ENCODE data around the gene BBS7.
A peak's percentile ranks its signal among the peaks of the same experiment; 100 is the strongest.

Gene BBS7, protein sequence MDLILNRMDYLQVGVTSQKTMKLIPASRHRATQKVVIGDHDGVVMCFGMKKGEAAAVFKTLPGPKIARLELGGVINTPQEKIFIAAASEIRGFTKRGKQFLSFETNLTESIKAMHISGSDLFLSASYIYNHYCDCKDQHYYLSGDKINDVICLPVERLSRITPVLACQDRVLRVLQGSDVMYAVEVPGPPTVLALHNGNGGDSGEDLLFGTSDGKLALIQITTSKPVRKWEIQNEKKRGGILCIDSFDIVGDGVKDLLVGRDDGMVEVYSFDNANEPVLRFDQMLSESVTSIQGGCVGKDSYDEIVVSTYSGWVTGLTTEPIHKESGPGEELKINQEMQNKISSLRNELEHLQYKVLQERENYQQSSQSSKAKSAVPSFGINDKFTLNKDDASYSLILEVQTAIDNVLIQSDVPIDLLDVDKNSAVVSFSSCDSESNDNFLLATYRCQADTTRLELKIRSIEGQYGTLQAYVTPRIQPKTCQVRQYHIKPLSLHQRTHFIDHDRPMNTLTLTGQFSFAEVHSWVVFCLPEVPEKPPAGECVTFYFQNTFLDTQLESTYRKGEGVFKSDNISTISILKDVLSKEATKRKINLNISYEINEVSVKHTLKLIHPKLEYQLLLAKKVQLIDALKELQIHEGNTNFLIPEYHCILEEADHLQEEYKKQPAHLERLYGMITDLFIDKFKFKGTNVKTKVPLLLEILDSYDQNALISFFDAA

DNA sequence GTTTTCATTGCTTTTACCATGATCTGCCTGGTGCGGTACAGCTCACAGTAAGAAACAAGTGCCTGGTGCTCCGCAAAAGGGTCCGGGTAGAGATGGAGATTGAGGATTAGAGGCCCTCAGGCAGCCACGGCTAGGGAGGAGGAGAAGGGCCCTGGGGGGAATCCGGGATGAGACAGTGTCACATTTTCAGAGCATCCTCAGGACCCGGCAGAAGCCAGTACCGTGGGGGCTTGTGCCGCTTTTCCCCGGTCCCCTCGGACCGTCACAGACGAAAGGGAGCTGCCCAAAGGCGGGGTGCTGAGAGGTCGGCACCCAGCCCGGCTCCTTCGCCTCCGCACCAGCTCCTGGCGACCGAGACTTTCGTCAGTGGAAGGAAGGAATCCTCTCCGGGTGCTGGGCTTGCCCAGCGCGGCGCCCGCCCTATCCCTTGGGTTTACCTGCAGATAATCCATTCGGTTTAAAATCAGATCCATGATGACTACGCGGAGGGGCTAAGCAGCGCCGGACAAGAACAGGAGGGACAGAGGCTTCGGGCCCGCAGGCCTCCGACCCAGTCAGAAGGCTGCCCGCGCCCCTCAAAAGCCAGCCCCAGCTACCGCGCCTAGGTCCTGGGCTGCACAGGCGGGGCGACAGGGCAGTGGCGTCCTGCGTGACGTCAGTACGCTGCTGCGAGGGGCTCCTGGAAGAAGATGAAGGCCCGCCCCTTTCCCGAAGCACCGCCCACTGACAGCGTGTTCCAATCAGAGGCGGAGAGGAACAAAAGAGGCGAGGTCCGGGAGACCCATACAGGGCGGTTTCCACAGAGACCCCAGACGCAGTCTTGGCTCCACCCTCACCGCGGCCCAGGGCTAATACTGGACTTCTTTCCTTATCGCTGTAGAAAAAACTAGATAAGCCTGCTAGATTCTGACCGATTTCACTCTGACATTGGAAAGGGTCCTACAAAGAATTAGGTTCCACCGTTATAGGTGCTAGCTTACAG, at the start of gene BBS7:
Gene BBS7, minus strand, starts transcription at position 634 of the 982 bp plus-strand sequence. Its CDS starts 161 bp downstream, at position 473.
- DNase-seq, result peak; percentile 98

DNA sequence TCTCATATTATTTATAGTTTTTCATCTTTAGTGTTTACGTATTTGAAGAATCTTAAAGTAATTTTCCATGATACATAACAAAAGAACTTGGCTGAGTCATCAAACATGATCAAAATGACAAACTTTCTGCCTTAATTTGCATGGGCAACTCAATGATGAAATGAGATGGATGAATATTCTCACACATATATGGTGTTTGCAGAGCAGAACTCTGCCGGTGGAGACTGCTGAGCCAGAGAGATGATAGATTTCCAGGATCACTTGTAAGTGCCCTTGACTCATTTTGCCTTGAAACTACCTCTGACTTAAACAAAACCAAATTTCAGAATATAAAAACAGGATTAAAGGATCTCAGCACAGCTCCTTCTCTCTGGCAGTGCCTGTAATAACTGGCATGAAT, 43.4 kb upstream of the BBS7 start:
- no peak for DNase-seq

DNA sequence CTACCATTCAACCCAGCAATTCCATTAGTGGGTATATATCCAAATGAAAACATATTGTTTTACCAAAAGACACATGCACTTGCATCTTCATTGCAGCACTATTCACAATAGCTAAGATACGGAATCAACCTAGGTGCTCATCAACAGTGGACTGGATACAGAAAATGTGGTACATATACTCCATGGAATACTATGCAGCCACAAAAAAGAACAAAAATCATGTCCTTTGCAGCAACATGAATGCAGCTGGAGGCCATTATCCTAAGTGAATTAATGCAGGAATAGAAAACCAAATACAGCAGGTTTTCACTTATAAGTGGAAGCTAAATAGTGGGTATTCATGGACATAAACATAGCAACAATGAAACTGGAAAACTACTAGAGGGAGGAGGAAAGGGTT, 38.1 kb upstream of the BBS7 start:
- DNase-seq, result no peak

DNA sequence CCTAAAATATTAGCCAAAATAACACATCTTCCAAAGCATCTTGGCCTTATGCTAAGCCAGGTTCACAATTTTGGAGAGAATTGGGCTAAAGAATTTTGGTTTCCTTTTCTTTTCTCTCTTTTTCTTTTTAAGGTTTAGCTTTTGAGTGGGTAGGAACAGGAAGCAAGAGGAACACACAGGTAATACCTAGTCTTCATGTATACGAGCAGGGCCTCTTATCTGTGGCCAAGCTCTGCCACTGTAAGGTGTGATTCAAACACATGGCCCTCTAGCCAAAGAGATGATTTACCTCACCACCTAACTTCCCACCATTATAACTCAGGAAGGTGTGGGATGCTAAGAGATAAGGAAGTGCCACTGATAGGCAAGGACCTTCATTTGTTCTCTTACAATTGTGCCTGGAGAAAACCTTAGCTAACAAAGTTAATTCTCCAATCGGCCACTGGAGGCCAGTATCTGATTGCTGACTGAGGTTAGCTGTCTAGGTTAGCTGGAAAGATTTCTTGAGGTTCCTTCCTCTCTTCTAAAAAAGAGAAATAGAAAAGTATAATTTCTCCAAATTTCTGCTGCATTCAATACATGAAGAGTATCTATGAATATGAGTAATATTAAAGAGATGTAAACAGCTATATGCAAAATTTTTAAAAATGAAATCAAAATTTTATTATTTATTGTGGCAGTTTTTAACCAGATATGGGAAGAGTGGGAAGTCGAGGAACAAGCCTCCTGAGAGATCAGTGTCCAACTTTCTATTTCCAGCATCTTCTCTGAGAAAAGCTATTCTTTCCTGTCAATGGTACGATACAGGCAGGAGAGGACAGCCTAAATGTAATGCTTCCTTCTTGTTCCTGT, 30.1 kb upstream of the BBS7 start:
- peak; percentile 55 for DNase-seq

DNA sequence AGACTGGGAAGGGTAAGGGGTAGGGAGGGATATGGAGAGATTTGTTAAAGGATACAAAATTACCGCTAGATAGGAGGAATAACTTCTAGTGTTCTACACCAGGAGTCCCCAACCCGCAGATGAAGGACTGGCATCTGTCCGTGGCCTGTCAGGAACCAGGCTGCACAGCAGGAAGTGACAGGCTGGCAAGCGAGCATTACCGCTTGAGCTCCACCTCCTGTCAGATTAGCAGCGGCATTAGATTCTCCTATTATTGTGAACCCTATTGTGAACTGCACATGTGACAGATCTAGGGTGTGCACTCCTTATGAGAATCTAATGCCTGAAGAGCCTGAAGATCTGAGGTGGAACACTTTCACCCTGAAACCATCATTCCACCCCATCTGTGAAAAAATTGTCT, 27.9 kb upstream of the BBS7 start:
- peak; percentile 6 for DNase-seq

DNA sequence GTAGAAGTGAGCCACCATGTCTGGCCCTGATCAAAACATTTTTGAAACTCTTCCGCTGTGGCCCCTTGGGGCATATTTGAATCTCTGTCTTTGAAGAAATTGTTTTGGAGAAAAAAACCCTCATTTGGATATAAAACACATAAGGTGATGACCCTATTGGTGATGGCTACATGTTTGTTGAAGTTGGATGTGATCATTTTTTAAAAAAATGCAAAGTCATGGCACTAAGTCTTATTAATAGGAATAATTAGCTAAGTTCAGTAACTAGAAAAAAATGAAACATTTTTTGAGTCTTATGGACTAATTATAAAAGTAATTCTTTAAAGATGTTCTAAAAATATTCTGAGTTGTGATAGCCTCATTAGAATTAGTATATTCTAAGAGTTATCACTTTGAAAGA, 17.9 kb upstream of the BBS7 start:
- no peak for DNase-seq

DNA sequence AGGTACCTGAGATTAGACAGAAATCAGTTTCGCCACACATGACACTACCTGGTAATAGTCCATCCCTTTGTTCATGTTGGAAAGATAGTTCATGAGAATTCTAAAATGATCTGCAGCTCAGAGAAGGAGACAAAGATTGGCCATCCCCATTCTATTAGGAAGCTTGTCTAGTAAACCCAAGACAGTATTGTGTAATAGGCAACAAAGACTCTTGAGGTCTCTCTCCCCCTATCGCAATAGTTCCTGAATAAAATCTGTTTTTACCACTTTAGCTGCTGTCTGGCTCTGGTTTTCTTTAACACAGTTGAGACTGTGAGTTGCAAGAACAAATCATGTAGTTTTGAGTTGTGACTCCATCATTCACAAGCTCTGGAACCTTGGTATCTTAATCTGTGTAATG, 14.8 kb upstream of the BBS7 start:
- DNase-seq, result no peak

DNA sequence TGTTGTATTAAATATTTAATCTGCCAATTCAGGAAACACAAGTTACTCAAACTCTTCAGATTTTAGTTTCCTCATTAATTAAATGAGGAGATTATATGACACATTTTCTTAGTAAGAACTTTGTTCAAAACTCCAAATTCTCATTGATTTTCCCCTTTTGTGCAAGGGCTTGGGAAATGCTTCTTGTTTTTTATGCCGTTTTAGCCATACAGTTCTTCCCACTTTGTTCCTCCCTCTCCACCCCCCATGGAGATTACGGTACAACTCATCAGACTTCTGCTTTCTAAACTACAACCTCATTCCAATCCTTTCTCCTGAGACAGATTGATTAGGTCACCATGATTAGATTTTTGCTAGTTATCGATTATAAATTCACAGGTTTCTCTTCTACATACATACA, 10.9 kb upstream of the BBS7 start:
- no peak for DNase-seq

DNA sequence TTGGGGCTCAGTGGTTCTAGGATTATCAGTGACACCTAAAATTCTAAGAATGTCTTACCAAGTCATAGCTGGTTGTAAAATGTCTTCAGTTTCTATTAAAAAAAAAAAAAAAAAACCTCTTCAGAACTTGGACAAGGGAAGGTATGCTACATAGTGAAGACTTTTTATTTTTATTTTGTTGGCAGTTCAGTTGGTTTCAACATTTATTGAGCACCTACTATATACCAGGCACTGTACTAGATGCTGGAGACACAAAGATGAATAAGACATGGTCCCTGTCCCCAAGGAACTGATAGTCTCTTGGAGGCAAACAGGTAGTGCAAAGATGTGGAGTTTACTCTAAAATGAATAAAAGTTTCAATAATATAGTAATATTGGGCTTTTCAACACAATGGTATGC, 8.9 kb upstream of the BBS7 start:
- DNase-seq, result no peak

DNA sequence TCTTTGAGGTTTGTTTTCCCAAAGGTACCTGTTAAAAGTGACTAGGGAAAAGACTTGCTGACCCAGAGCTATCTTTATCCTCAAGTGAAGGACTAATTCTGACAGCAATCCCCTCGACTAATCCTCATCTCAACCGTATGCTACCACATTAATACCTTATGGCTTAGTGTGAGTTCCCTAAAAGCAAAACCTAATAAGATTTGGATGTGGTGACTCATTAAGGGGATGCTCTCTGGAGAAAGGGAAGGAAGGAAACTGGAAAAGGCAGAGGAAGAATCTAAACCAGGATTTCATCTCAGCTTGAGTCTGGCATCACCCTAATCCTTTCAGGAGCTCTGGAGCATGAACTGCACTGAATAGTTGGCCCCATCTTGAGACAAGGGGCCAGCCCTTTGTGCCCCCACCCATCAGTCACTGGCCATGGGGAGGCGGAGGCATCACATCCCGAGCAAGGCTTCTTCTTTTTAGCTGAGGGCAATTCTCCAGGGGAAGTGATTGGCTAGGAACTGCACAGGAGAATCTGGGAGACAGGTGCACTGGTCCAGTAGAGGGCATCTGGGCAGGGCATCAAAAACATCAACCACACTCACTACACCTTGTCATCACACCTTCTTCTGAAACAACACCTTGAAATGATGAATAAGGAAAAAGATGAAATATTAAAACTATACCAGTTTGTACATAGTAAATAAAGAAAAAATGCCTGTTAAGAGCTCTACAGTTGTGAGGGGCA, 6.9 kb upstream of the BBS7 start:
- peak; percentile 17 for DNase-seq

DNA sequence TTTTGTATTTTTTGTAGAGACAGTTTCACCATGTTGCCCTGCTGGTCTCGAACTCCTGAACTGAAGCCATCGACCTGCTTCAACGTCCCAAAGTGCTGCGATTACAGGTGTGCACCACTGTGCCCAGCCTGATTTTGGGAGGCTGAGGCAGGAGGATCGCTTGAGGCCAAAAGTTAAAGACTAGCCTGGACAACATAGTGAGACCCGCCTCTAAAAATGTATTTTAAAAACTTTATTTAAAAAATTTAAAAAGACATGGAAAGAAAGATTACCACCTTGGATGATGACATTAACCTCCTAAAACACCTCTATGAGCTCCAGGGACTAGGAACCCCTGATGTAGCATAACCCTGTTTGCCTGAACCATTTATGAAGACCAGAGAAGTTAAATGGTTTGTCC, 5.8 kb upstream of the BBS7 start:
- no peak for DNase-seq

DNA sequence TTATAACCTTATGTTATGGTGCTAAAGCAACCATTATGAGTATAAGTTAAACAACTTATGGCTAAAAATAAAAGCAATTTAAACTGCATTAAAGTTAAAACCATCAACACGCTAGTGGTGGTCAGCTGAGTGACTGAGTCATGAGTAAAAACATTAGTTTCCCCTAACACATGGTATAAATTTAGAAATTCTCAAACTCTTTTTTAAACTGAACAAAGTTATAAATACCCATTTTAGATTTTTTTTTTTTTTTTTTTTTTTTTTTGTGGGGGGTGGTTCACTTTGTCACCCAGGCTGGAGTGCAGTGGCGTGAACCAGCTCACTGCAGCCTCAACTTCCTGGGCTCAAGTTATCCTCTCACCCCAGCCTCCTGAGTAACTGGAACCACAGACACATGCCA, 5.4 kb upstream of the BBS7 start:
- DNase-seq, result no peak

DNA sequence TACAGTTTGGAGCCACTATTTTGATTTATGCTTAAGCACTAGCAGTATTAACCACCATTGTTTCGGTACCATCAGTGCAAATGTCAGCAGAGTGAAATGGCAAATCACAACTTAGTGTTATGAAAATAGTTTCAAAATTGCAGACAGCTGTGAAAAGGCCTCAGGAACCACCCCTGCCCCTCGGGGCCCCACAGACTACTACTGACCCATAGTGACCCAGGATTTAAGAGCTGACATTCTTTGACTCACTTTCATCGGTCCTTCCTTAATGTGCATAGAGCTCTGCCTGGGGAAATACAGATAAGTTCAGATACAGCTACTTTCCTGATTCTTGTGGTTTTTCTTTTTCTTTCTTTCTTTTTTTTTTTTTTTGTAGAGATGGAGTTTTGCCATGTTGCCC, 3.3 kb upstream of the BBS7 start:
- no peak for DNase-seq

DNA sequence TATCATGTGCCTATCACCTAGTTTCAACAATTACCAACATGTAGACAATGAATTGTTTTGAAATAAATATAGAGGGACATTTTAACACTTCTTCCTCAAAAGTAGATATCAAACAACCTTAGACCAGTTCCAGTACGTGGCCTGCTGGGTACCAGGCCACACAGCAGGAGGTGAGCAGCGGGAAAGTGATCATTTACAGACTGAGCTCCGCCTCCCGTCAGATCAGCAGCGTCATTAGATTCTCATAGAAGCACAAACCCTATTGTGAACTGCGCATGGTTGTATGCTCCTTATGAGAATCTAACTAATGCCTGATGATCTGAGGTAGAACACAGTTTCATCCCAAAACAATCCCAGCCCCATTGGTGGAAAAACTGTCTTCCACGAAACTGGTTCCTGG, 6.5 kb downstream of the BBS7 start:
- DNase-seq, result no peak

DNA sequence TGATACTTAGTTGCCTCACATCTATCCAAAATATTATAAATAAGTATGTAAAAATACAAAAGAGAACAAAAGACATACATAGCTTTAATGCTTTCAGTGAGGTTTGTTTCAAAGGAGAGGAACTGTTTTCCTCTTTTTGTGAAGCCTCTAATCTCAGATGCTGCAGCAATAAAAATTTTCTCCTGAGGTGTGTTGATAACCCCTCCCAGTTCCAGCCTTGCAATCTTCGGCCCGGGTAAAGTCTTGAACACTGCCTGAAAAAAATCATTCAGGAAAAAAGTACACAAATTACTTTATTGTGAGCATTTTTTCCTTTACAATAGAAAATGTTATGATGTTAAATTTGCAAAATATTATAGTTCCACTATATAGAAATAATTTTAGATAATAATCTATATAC, 8.8 kb downstream of the BBS7 start:
- DNase-seq, result no peak

DNA sequence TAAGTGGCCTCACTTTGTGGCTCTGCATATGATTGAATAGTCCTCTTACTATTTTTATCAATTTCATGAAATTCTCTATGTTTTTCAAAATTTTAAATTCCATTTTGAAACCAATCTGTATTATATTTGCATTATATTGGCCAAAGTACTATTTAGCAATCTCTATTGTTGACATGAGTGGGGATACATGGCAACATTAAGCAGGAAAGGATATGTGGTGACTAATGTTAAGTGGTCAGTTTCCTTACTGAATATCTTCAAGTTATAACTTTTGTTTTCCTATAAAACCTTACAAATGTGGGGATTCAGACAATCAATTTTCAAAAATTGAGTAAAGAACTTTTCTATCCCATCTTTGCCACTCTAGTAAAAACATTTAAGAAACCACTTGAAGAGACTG, 10.2 kb downstream of the BBS7 start:
- DNase-seq, result no peak

DNA sequence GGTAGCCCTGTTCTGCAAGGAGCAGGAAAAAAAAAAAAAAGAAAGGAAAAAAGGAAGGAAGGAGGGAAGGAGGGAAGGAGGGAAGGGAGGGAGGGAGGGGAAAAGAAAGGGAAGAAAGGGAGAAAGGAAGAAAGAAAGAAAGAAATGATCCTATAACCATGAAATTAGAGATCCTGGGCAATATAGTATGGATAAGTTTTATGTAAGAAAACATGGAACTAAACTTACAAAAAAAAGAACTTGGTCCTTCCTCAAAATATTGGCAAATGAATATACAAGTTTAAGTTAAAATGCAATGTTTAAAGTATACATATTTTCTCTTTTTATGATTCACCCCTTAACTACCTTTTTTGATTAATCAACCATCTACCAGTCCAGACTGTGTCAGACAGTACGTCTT, 18.9 kb downstream of the BBS7 start:
- DNase-seq, result no peak

DNA sequence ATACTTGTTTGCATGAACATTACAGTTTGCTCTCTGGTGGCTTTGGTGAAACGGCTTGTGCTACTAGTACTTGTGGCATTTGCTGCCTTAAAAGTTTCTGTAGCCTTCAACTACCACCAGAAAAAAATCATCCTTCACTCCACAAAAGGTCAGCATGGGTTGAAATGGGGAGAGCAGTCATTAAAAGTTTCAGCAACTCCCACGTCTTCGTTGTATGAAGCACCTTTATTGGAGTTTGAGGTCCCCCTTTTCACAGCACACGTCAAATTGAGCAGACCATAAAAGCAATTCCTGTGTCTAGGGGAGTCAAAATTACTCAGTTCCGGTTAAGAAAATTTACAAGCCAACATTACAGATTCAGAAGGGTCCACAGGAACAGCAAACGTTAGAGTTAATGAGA, 23.6 kb downstream of the BBS7 start:
- DNase-seq, result no peak

DNA sequence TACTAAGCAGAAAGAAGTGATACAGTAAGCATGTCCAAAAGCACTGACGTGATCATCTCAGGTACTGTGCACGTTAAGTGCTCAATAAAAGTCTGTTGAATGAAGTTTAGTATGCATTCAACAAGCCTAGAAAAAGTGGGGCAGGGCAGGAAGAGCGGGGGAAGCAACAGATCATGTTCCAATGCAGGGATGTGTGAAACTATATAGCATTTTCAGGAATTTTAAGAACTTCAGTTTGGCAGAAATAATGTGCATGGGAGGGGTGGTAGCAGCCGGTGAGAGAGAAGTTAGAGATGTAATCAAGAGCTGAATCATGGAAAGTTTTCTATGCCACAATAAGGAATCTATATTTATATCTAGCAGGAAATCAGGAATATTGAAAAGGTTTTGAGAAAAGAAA, 27.4 kb downstream of the BBS7 start:
- DNase-seq, result no peak

DNA sequence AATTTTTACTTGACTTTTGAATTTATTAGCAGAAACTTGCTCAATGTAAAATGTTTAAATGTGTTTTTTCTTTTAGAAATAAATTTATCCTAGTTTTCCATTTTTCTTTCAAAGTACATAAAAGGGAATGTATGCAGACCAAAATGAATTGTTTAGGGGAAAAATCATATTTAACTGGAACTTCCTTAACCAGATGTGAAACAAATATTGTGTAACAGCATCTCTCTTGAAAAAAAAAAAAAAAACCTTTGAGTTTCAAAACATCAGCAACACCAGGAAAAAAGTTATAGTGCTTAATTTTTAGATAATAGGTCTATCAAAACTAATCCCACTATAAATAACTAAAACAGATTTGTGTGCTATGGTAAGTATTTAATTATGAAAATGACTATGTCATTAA, 32.1 kb downstream of the BBS7 start:
- DNase-seq, result no peak

DNA sequence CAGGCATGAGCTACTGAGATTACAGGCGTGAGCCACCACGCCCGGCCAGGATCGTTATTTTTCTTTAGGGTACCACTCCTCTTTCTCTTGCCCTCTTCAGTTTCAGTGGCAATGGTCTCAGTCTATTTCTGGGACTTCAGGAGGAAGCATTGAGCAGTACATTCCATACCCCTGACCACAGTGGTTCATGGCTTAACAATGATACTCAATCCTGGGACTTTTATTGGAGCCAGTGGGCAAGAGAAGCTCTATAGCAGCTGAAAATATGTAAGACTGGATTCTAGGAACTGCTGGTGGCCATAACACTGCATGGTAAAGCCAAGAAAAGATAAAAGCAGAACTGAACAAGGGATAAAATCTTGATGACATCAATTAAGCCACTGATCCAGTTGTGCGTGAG, 40.8 kb downstream of the BBS7 start:
- no peak for DNase-seq

DNA sequence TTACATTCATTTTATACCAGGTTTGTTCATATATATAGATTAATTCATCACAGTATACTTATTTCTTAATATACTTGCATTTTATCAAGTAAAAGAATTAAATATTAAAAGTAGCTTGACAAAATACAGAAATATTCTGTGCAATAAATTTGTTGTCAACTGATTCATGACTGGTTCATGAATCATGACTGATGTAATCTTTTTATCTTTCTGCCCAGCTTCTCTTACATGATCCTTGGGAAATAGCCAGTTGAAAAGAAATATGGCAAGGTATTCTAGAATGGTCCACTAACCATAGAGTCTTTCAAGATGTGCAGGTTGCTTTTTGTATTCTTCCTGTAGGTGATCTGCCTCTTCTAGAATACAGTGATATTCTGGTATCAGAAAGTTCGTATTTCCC, 42.4 kb downstream of the BBS7 start:
- DNase-seq, result no peak

Data from retina (tissue), 1 donor.